ENCODE measurements around the gene SNX5. TPM values are rescaled to one million over a fixed set of nuclear protein-coding genes. Genes with fewer than 3 reads are reported as not detected.
A peak's percentile ranks its signal among the peaks of the same experiment; 100 is the strongest.

SNX5 gene
- total RNA-seq, 1 donor from 2014 or later = 32.7 TPM

DNA sequence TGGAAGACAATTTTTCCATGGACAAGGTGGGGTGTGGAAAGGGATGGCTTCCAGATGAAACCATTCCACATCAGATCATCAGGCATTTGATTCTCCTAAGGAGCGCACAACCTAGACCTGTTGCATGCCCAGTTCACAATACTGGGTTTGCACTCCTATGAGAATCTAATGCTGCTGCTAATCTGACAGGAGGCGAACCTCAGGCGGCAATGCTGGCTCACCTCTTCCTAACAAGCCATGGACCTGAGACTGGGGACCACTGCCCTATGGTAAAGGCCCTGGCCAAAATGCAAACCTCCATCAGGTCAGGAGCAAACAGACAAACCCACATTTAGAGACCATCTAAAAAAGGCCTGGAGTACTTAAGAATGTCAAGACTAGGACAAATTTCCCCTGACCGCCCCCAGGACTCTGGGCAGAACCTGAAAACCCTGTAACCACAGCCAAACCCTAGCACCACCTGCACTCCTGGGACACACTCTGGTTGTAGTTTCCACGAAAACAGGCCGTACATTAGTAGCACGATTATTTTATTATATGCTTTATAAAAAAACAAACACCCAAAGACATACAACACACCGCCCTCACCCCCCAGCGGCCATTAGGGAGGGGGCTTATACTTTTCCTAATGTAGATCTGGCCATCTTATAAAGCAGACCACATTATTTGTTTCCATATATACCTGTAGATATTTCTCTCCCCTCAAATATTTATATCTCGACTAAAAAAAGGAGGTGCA is 27.3 kb downstream of the SNX5 start:
- no peaks in the 10 kb centered on the region for H3K9me3 ChIP-seq
- no peak for DNase-seq (ENCODE audit: low spot score in 2 of 2)
- TF ChIP-seq, protein P1, sequence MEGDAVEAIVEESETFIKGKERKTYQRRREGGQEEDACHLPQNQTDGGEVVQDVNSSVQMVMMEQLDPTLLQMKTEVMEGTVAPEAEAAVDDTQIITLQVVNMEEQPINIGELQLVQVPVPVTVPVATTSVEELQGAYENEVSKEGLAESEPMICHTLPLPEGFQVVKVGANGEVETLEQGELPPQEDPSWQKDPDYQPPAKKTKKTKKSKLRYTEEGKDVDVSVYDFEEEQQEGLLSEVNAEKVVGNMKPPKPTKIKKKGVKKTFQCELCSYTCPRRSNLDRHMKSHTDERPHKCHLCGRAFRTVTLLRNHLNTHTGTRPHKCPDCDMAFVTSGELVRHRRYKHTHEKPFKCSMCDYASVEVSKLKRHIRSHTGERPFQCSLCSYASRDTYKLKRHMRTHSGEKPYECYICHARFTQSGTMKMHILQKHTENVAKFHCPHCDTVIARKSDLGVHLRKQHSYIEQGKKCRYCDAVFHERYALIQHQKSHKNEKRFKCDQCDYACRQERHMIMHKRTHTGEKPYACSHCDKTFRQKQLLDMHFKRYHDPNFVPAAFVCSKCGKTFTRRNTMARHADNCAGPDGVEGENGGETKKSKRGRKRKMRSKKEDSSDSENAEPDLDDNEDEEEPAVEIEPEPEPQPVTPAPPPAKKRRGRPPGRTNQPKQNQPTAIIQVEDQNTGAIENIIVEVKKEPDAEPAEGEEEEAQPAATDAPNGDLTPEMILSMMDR (IDR thresholded peaks at IDR 0.05) = no peak
- H3K36me3 ChIP-seq = peaks cover 34 to 49% of the 10 kb centered on the region in 2 donors
- no peaks in the 10 kb centered on the region for H3K27me3 ChIP-seq
- no peak overlapping the region for H3K27ac ChIP-seq
- peaks cover 10 to 26% of the 10 kb centered on the region in 2 donors for H3K4me1 ChIP-seq
- H3K4me3 ChIP-seq = no peak overlapping the region
- intact Hi-C loops (cut with DNase I) = no loop called here

DNA sequence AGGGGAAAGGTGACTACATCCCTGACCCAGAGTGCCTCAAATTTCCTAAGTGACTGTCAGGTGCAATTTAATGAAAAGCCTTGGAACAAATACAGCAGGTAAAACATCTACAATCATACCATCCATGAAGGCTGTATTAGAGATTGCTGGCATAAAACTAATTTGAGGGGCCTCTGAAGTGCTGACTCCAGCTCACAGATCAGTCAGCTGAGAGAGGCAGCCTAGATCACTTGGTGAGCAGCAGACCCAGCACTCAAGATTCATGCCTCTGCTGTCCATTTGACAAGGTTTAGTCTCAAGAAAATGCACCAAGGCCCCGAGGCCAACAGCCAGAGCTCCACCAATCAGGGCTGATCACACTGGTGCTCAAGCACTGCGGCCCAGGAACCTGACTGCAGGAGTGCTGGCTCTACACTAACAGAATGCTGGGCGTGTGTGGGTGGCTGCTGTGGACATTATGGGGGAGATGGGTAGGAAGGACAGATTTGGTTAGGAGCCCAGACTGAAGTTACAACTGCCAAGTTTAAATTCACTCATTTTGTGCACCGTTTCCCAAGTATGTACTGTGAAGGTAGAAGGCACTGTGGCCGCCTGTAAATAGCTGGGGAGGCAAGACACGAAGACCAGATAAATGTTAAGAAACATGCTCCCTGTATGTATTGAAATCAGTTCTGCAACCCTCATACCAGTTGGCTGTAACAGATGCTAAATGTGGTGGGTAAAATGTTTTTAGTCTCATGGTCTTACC is 28.2 kb downstream of the SNX5 start:
- intact Hi-C loops (cut with DNase I) = no loop called here
- DNase-seq (ENCODE audit: low spot score in 2 of 2) = no peak
- TF ChIP-seq, protein P1 (IDR thresholded peaks at IDR 0.05) = no peak
- Histone ChIP-seq H3K9me3 (no peaks in the 10 kb centered on the region), H3K4me3 (no peak overlapping the region), H3K4me1 (peaks cover 10 to 30% of the 10 kb centered on the region in 2 donors), H3K27ac (no peak overlapping the region), H3K36me3 (peaks cover 26 to 40% of the 10 kb centered on the region in 2 donors), H3K27me3 (no peaks in the 10 kb centered on the region)

GRCh38 chr20:17939622-17940223 is 28.9 kb downstream of the SNX5 start:
- TF ChIP-seq, protein P1 (IDR thresholded peaks at IDR 0.05) = no peak
- H3K36me3 ChIP-seq = peaks cover 23 to 33% of the 10 kb centered on the region in 2 donors
- intact Hi-C loops (cut with DNase I) = loop anchor here (5.0 kb wide), 1 partner anchor 42 kb away; no protein-coding TSS in a partner anchor
- no peak for DNase-seq (ENCODE audit: low spot score in 2 of 2)
- no peaks in the 10 kb centered on the region for H3K9me3 ChIP-seq
- peaks cover 10 to 30% of the 10 kb centered on the region in 2 donors for H3K4me1 ChIP-seq
- no peak overlapping the region for H3K27ac ChIP-seq
- no peak overlapping the region for H3K4me3 ChIP-seq
- no peaks in the 10 kb centered on the region for H3K27me3 ChIP-seq

DNA sequence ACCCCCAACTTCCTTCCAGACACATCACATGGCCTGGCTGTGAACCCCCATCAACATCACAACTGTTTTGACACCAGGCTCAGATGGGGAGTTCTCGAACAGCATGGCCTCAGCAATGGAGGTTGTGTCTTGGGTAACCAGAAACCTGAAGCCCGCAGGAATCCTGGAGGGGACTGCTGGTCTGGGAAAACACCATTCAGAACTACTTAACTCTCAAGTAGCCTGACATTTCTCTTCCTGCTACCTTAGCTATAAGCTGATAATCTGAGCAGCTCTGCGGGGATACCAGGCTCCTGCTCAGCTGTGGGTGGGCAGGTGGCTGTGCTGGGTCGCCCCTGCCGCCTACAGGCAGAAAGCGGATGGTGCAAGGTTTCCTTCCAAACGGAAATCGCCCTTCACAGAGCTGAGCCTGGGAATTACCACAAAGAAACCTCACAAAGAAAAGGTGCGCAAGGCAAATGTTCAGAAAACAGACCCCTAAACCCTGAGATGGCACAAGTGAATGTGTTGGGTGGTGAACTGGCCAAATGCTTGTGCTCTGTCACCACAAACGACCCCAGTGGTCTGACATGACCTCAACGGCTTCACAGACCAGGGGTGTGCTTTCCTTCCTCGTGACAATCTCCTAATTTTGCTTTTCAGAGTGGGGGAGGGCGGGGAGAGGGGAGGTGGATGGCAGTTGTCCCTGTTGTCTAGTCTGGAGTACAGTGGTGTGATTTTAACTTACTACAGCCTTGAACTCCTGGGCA is 29.5 kb downstream of the SNX5 start:
- Histone ChIP-seq H3K4me3 (no peak overlapping the region), H3K36me3 (peaks cover 21 to 27% of the 10 kb centered on the region in 2 donors), H3K27me3 (no peaks in the 10 kb centered on the region), H3K9me3 (no peaks in the 10 kb centered on the region), H3K4me1 (peaks cover 10 to 30% of the 10 kb centered on the region in 2 donors), H3K27ac (peak overlapping the region; percentile 33 to 73)
- intact Hi-C loops (cut with DNase I) = loop anchor here (5.0 kb wide), 1 partner anchor 42 kb away; no protein-coding TSS in a partner anchor
- peak; percentile 18 to 79 for DNase-seq (ENCODE audit: low spot score in 2 of 2)
- TF ChIP-seq, protein P1 (IDR thresholded peaks at IDR 0.05) = peak; percentile 85 to 92 (median 90)
